ENCODE results near the gene MET. TPM values are rescaled to one million over a fixed set of nuclear protein-coding genes. Genes with fewer than 3 reads are reported as not detected.

Gene MET
- total RNA-seq, 1 experiment from 2014 or later: 200 TPM

GRCh38 chr7:116802746-116803152, 130.8 kb downstream of the MET start:
- no TSS peak for BruUV-seq (replicated peaks)
- peak overlapping the region; percentile 80 for H3K4me2 ChIP-seq (ENCODE audit: low read length)

More at GRCh38 chr7:116802746-116803152, 130.8 kb downstream of the MET start:
- Histone ChIP-seq H3K27ac (ENCODE audit: low read depth, low read length) (peak overlapping the region; percentile 90), H3K36me3 (ENCODE audit: control insufficient read depth in 1 of 2, insufficient read depth in 2 of 2, low read length in 2 of 2) (peaks cover 0 to 9% of the 10 kb centered on the region in 2 experiments; a peak in 1 of 4 replicates), H3K79me2 (ENCODE audit: insufficient read depth, low read length) (no peaks in the 10 kb centered on the region), H3K4me1 (ENCODE audit: control insufficient read depth in 1 of 2, insufficient read depth in 2 of 2, low read length in 2 of 2) (peaks cover 71 to 81% of the 10 kb centered on the region in 2 experiments), H4K20me1 (ENCODE audit: insufficient read depth) (no peaks in the 10 kb centered on the region), H3K9me2 (ENCODE audit: insufficient read depth) (no peaks in the 10 kb centered on the region), H3K27me3 (ENCODE audit: insufficient read depth, low read length) (no peaks in the 10 kb centered on the region), H3K9me3 (ENCODE audit: control insufficient read depth in 1 of 2, insufficient read depth in 1 of 2, low read depth in 1 of 2, low read length in 2 of 2) (no peaks in the 10 kb centered on the region), H2AFZ (ENCODE audit: low read depth, low read length, poor library complexity, severe bottlenecking) (no peak overlapping the region), H3K9ac (ENCODE audit: low read length) (peak overlapping the region; percentile 45), H3K4me3 (replicated peaks in 1 of 2; ENCODE audit: low read depth in 1 of 2, low read length in 2 of 2) (peak overlapping the region in 1 of 2 experiments; percentile 48; a peak in 2 of 4 replicates)
- RAD21 ChIA-PET (ENCODE audit: low non-redundant PET in 1 of 2, low total read pairs in 2 of 2, uncharacterized antibody in 2 of 2, unreplicated experiment in 2 of 2): no interaction called here
- intact Hi-C loops (cut with micrococcal nuclease): loop anchor here (5.0 kb wide), 1 partner anchor 115 kb away; no protein-coding TSS in a partner anchor
- no peak for TF ChIP-seq REST (IDR thresholded peaks at IDR 0.05; ENCODE audit: low read depth)
- peak; percentile 80 for TF ChIP-seq MAX (IDR thresholded peaks at IDR 0.05)
- no peak for TF ChIP-seq ELF1 (IDR thresholded peaks at IDR 0.05; ENCODE audit: borderline replicate concordance, low read depth)
- TF ChIP-seq CBX3 (IDR thresholded peaks at IDR 0.05; ENCODE audit: low read depth): peak; percentile 62; the same call in 1 of the 2 replicates
- TF ChIP-seq CEBPB (IDR thresholded peaks at IDR 0.05; ENCODE audit: low read depth): no peak
- TF ChIP-seq SRF (IDR thresholded peaks at IDR 0.05; ENCODE audit: low read depth): no peak
- no peak for TF ChIP-seq ZBTB33 (IDR thresholded peaks at IDR 0.05; ENCODE audit: extremely low read depth, insufficient replicate concordance, low read length)
- peak; percentile 25; the same call in 1 of the 2 replicates for TF ChIP-seq SP1 (IDR thresholded peaks at IDR 0.05; ENCODE audit: low read depth)
- no peak for TF ChIP-seq ATF3 (IDR thresholded peaks at IDR 0.05)
- TF ChIP-seq EZH2 (IDR thresholded peaks at IDR 0.05): no peak
- TF ChIP-seq TCF7L2 (IDR thresholded peaks at IDR 0.05; ENCODE audit: borderline replicate concordance, extremely low read depth, insufficient read depth, insufficient read length): peak; percentile 31
- TF ChIP-seq CTCF (IDR thresholded peaks at IDR 0.05 in 2 of 3, conservative IDR thresholded peaks at IDR 0.05 in 1 of 3; ENCODE audit: borderline replicate concordance in 1 of 3, insufficient read depth in 1 of 3, low read depth in 2 of 3, low read length in 2 of 3): peak; percentile 37 to 65 (median 39); a peak in 4 of 6 replicates
- TF ChIP-seq RAD21 (IDR thresholded peaks at IDR 0.05; ENCODE audit: low read depth): peak; percentile 71
- TF ChIP-seq POLR2AphosphoS5 (IDR thresholded peaks at IDR 0.05; ENCODE audit: low read depth, low read length): no peak
- TF ChIP-seq ZFX (IDR thresholded peaks at IDR 0.05): no peak
- ATAC-seq (peak; percentile 24), DNase-seq (ENCODE audit: low read depth, low spot score) (peak; percentile 63)
- CTCF ChIA-PET: interaction anchor here (1.1 to 1.9 kb wide), 4 partner anchors 116 to 214 kb away, joined by 3 to 13 read pairs (median 5); partner anchors contain the start of gene MET
- POLR2A ChIA-PET: interaction anchor here (0.6 kb wide), 1 partner anchor 9 kb away, joined by 3 read pairs; no protein-coding TSS in a partner anchor

Measured in HCT116 (cell line).